Measurements from ENCODE around the gene RARB.
A peak's percentile ranks its signal among the peaks of the same experiment; 100 is the strongest.

Gene RARB

GRCh38 chr3:25472731-25473130 lies 44.7 kb downstream of the RARB start:
- DNase-seq (ENCODE audit: low read depth): no peak

- DNase-seq (ENCODE audit: low read depth): no peak
These were observed 45.2 kb downstream of the RARB start for GRCh38 chr3:25473246-25473645.

- DNase-seq (ENCODE audit: low read depth): no peak
These were observed 46.0 kb downstream of the RARB start for GRCh38 chr3:25474052-25474451.

GRCh38 chr3:25476639-25477038 lies 48.6 kb downstream of the RARB start:
- DNase-seq (ENCODE audit: low read depth): no peak

GRCh38 chr3:25478211-25478757 lies 50.2 kb downstream of the RARB start:
- DNase-seq (ENCODE audit: low read depth): no peak

GRCh38 chr3:25478964-25479726 lies 51.1 kb downstream of the RARB start:
- DNase-seq (ENCODE audit: low read depth): no peak

GRCh38 chr3:25479727-25480010 lies 51.6 kb downstream of the RARB start:
- no peak for DNase-seq (ENCODE audit: low read depth)

GRCh38 chr3:25480811-25481210 lies 52.7 kb downstream of the RARB start:
- no peak for DNase-seq (ENCODE audit: low read depth)

GRCh38 chr3:25481386-25481785 lies 53.3 kb downstream of the RARB start:
- no peak for DNase-seq (ENCODE audit: low read depth)

- DNase-seq (ENCODE audit: low read depth): peak; percentile 42
These were observed 55.4 kb downstream of the RARB start for GRCh38 chr3:25483456-25483855.

- DNase-seq (ENCODE audit: low read depth): no peak
These were observed 57.6 kb downstream of the RARB start for GRCh38 chr3:25485673-25486072.

- DNase-seq (ENCODE audit: low read depth): no peak
These were observed 58.9 kb downstream of the RARB start for GRCh38 chr3:25486932-25487331.

- no peak for DNase-seq (ENCODE audit: low read depth)
These were observed 62.0 kb downstream of the RARB start for GRCh38 chr3:25489858-25490593.

GRCh38 chr3:25493246-25493645 lies 65.2 kb downstream of the RARB start:
- DNase-seq (ENCODE audit: low read depth): no peak

- no peak for DNase-seq (ENCODE audit: low read depth)
These were observed 65.7 kb downstream of the RARB start for GRCh38 chr3:25493786-25494185.

GRCh38 chr3:25495304-25495703 lies 67.2 kb downstream of the RARB start:
- DNase-seq (ENCODE audit: low read depth): no peak

GRCh38 chr3:25495726-25496253 lies 67.7 kb downstream of the RARB start:
- DNase-seq (ENCODE audit: low read depth): peak; percentile 60

- no peak for DNase-seq (ENCODE audit: low read depth)
These were observed 69.0 kb downstream of the RARB start for GRCh38 chr3:25497096-25497495.

- DNase-seq (ENCODE audit: low read depth): no peak
These were observed 72.7 kb downstream of the RARB start for GRCh38 chr3:25500706-25501210.

- no peak for DNase-seq (ENCODE audit: low read depth)
These were observed 74.2 kb downstream of the RARB start for GRCh38 chr3:25502233-25502632.

- no peak for DNase-seq (ENCODE audit: low read depth)
These were observed 75.8 kb downstream of the RARB start for GRCh38 chr3:25503898-25504301.

GRCh38 chr3:25505581-25505980 lies 77.5 kb downstream of the RARB start:
- no peak for DNase-seq (ENCODE audit: low read depth)

- DNase-seq (ENCODE audit: low read depth): no peak
These were observed 79.7 kb downstream of the RARB start for GRCh38 chr3:25507811-25508210.

All from amniotic epithelial cell (primary cell).